Right lobe of liver (tissue), 4 donors: ENCODE data around the gene KCNJ4.

Experiments
- POLR2A ChIP-seq: fragments of 450-650 bp; IDR thresholded peaks from one replicate; pipeline ENCODE4 v1.6.1; 2017; ENCODE audit warnings: antibody characterized with exemption, mild to moderate bottlenecking
- TF ChIP-seq, protein P1 (sequence below), 4 donors: fragments of 200-600 bp in 3 of 4; fragments of 450-650 bp in 1 of 4; IDR thresholded peaks; one replicate each; pipeline versions ENCODE4 v1.5.1 to v1.8.0; 2016 to 2022; ENCODE audit warnings: antibody characterized with exemption in 4 of 4, mild to moderate bottlenecking in 2 of 4
- donor health status: DM: no; HTN: no; CAD: no.
- donor health status: DM: no; HTN: no; CAD: no.
- donor health status: DM: no; HTN: yes; CAD: no.

DNA sequence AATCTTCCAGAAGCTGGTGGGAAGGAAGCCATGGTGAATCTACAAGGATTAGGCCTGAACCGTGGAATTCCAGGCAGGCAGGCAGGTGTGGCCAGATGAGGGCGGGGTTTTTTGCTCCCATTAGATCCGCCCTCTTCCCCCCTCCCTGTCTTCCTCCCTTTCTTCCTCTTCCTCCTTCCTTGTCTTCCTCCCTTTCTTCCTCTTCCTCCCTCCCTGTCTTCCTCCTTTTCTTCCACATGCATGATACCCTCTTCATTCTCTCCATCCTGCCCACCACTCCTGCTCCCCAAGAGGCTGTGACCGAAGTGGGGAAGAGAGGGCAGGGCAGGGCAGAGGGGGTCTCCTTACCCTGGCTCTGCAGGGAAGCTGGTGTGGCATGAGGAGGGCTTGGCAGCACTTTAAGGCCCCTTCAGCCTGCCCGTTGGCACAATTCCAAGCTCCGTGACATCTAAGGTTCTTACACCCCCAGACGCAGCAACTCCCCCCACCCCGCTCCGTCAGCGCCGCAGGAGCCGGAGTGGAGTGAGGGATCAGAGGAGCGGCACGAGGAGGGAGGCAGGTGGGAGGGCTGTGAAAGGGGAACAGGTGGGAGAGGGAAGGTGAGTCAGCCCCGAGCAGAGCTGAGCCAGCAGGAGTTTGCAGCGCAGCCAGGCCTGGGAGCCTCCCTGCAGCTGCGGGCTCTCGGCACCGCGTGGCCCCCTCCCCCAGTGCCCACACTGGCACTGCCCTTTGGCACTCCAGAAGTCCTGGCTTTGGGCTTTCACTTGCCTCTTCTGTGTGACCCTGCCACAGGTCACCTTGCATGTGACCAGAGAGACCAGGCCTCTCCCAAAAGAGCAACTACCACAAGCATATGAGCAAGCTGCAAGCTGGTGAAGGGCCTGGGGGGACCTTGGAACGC, 32.1 kb downstream of the KCNJ4 start:
- no peak for TF ChIP-seq POLR2A
- TF ChIP-seq, protein P1, sequence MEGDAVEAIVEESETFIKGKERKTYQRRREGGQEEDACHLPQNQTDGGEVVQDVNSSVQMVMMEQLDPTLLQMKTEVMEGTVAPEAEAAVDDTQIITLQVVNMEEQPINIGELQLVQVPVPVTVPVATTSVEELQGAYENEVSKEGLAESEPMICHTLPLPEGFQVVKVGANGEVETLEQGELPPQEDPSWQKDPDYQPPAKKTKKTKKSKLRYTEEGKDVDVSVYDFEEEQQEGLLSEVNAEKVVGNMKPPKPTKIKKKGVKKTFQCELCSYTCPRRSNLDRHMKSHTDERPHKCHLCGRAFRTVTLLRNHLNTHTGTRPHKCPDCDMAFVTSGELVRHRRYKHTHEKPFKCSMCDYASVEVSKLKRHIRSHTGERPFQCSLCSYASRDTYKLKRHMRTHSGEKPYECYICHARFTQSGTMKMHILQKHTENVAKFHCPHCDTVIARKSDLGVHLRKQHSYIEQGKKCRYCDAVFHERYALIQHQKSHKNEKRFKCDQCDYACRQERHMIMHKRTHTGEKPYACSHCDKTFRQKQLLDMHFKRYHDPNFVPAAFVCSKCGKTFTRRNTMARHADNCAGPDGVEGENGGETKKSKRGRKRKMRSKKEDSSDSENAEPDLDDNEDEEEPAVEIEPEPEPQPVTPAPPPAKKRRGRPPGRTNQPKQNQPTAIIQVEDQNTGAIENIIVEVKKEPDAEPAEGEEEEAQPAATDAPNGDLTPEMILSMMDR (IDR thresholded peaks at IDR 0.05): no peak
